ENCODE data around the gene SYNCRIP. TPM values are rescaled to one million over a fixed set of nuclear protein-coding genes. Genes with fewer than 3 reads are reported as not detected.

Gene SYNCRIP
- total and polyA plus RNA-seq, 2 of the 4 experiments (the other 2 are of a cell fraction) = 50.1 to 59.3 TPM

DNA sequence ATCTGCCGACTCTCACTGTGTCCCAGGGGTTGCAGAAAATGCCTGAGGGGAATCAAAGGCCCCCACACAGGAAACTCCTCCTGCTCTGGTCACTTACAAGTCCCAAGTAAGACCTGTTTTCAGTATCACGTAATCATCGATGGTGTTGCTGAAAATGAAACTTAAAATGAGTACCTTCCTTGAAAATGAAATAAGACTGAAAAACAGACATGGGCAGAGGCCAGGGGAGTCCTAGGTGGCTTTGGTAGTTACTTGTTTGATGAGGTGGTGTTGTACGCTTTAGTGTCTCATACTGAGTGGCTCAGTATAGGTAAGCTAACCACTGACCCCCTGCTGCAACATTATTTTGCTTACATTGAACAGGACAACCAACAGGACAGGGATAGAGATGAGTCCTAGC lies 43.0 kb upstream of the SYNCRIP start:
- Histone ChIP-seq H2BK15ac (ENCODE audit: low read depth, low read length) (no peak overlapping the region), H4K20me1 (ENCODE audit: insufficient read depth, low read length) (no peaks in the 10 kb centered on the region), H3K9ac (ENCODE audit: low read depth, low read length) (no peak overlapping the region), H3K23ac (ENCODE audit: low read depth, low read length) (no peak overlapping the region), H3K56ac (ENCODE audit: extremely low read depth, insufficient read depth, low read length) (no peak overlapping the region), H2BK5ac (ENCODE audit: low read depth, low read length, poor library complexity, severe bottlenecking) (no peak overlapping the region), H3K27me3 (ENCODE audit: control insufficient read depth, insufficient read depth, low read length) (no peaks in the 10 kb centered on the region; the same call in none of the 2 replicates), H2BK20ac (ENCODE audit: low read depth, low read length) (no peak overlapping the region), H3K4me1 (ENCODE audit: control insufficient read depth, insufficient read depth, low read length) (no peaks in the 10 kb centered on the region), H4K5ac (ENCODE audit: low read depth, low read length) (no peak overlapping the region), H2AK5ac (ENCODE audit: low read depth, low read length) (no peak overlapping the region), H3K79me1 (ENCODE audit: low read depth in 1 of 2, low read length in 2 of 2) (peaks cover 10 to 15% of the 10 kb centered on the region in 2 experiments; a peak in 2 of 4 replicates), H3K4me2 (ENCODE audit: low read depth, low read length) (no peak overlapping the region), H3K4me3 (ENCODE audit: insufficient read depth, low read depth, low read length) (no peak overlapping the region), H3K9me1 (ENCODE audit: insufficient read depth, low read length) (no peaks in the 10 kb centered on the region), H3K18ac (ENCODE audit: low read depth, low read length) (no peak overlapping the region), H3K4ac (ENCODE audit: low read depth, low read length) (no peak overlapping the region), H3K27ac (ENCODE audit: insufficient read depth, low read length) (no peak overlapping the region), H2BK120ac (ENCODE audit: low read depth, low read length) (no peak overlapping the region), H2AK9ac (replicated peaks; ENCODE audit: low read depth, low read length, poor library complexity) (no peak overlapping the region), H3K36me3 (ENCODE audit: control insufficient read depth, insufficient read depth, low read length) (no peaks in the 10 kb centered on the region), H2AFZ (replicated peaks; ENCODE audit: low read length, poor library complexity) (no peak overlapping the region), H4K8ac (ENCODE audit: low read depth in 2 of 2, low read length in 2 of 2) (no peak overlapping the region), H4K91ac (ENCODE audit: insufficient read depth, low read depth, low read length) (no peak overlapping the region), H3K9me3 (ENCODE audit: control insufficient read depth, insufficient read depth, low read length) (no peaks in the 10 kb centered on the region), H3K14ac (replicated peaks; ENCODE audit: low read depth, low read length) (no peak overlapping the region)
- ATAC-seq (ENCODE audit: low read depth) (no peak), DNase-seq (no peak)
- in situ Hi-C loops (cut with MboI; ENCODE audit: low sequenced_read_pairs) (no loop called here), intact Hi-C loops (cut with micrococcal nuclease) (no loop called here), dilution Hi-C loops (cut with HindIII; ENCODE audit: low sequenced_read_pairs, unreplicated experiment) (no loop called here)
- TF ChIP-seq FOS (IDR thresholded peaks at IDR 0.05; ENCODE audit: low read depth, low read length) (no peak), MAFK (IDR thresholded peaks at IDR 0.05; ENCODE audit: low read depth, low read length) (no peak), CHD1 (IDR thresholded peaks at IDR 0.05; ENCODE audit: low read depth, low read length) (no peak), RAD21 (IDR thresholded peaks at IDR 0.05; ENCODE audit: low read length) (no peak), CEBPB (IDR thresholded peaks at IDR 0.05; ENCODE audit: low read depth, low read length) (no peak), BHLHE40 (IDR thresholded peaks at IDR 0.05; ENCODE audit: low read depth, low read length) (no peak), SMC3 (IDR thresholded peaks at IDR 0.05; ENCODE audit: low read depth, low read length) (no peak), RCOR1 (IDR thresholded peaks at IDR 0.05; ENCODE audit: insufficient replicate concordance, low read length) (no peak), MXI1 (IDR thresholded peaks at IDR 0.05; ENCODE audit: borderline replicate concordance, low read depth, low read length) (no peak), POLR2A (IDR thresholded peaks at IDR 0.05; ENCODE audit: low read depth, low read length) (no peak), RFX5 (IDR thresholded peaks at IDR 0.05; ENCODE audit: low read depth, low read length) (no peak), MAZ (IDR thresholded peaks at IDR 0.05; ENCODE audit: borderline replicate concordance, low read depth, low read length) (no peak), NFE2L2 (IDR thresholded peaks at IDR 0.05; ENCODE audit: low read depth, low read length) (no peak)
- TF ChIP-seq, protein P1, sequence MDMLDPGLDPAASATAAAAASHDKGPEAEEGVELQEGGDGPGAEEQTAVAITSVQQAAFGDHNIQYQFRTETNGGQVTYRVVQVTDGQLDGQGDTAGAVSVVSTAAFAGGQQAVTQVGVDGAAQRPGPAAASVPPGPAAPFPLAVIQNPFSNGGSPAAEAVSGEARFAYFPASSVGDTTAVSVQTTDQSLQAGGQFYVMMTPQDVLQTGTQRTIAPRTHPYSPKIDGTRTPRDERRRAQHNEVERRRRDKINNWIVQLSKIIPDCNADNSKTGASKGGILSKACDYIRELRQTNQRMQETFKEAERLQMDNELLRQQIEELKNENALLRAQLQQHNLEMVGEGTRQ (IDR thresholded peaks at IDR 0.05; ENCODE audit: low read depth, low read length) = no peak
- TF ChIP-seq, protein P2, sequence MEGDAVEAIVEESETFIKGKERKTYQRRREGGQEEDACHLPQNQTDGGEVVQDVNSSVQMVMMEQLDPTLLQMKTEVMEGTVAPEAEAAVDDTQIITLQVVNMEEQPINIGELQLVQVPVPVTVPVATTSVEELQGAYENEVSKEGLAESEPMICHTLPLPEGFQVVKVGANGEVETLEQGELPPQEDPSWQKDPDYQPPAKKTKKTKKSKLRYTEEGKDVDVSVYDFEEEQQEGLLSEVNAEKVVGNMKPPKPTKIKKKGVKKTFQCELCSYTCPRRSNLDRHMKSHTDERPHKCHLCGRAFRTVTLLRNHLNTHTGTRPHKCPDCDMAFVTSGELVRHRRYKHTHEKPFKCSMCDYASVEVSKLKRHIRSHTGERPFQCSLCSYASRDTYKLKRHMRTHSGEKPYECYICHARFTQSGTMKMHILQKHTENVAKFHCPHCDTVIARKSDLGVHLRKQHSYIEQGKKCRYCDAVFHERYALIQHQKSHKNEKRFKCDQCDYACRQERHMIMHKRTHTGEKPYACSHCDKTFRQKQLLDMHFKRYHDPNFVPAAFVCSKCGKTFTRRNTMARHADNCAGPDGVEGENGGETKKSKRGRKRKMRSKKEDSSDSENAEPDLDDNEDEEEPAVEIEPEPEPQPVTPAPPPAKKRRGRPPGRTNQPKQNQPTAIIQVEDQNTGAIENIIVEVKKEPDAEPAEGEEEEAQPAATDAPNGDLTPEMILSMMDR (conservative IDR thresholded peaks at IDR 0.05; ENCODE audit: low read depth, low read length) = no peak
- TF ChIP-seq, protein P3, sequence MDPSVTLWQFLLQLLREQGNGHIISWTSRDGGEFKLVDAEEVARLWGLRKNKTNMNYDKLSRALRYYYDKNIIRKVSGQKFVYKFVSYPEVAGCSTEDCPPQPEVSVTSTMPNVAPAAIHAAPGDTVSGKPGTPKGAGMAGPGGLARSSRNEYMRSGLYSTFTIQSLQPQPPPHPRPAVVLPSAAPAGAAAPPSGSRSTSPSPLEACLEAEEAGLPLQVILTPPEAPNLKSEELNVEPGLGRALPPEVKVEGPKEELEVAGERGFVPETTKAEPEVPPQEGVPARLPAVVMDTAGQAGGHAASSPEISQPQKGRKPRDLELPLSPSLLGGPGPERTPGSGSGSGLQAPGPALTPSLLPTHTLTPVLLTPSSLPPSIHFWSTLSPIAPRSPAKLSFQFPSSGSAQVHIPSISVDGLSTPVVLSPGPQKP (IDR thresholded peaks at IDR 0.05; ENCODE audit: borderline replicate concordance, low read depth, low read length) = no peak
- WGBS, 2 experiments (ENCODE audit: extremely low coverage in 2 of 2, insufficient read length in 1 of 2) = no CpG with 5 or more reads among the region's 4 CpGs
- CTCF ChIA-PET = no interaction called here
- BruUV-seq (replicated peaks) = no TSS peak
- POLR2A ChIA-PET (ENCODE audit: unreplicated experiment) = no interaction called here

Data from IMR-90 (cell line).